Prostate gland (tissue), 2 donors: Measurements from ENCODE around the gene PLGRKT.
"Not testable (repeated sequence)": the region's sequence is repeated elsewhere in the genome, so short reads cannot be mapped to it uniquely, and the experiment has no call there.

ENCODE experiments used
- CTCF ChIP-seq, 4 experiments: fragments of 200-600 bp in 2 of 4; fragments of 450-650 bp in 2 of 4; sonication (generic) in 2 of 4; IDR thresholded peaks; 1 replicate in 3 of 4; 2 replicates in 1 of 4; pipeline ENCODE4 v1.5.1; 2016 to 2019; ENCODE audit warnings: antibody characterized with exemption in 4 of 4, mild to moderate bottlenecking in 2 of 4, moderate library complexity in 2 of 4
- POLR2A ChIP-seq: fragments of 450-650 bp; IDR thresholded peaks from one replicate; pipeline ENCODE4 v1.6.1; 2016; ENCODE audit warnings: antibody characterized with exemption, mild to moderate bottlenecking

- TF ChIP-seq POLR2A; CTCF (IDR thresholded peaks at IDR 0.05): not testable (repeated sequence)
Measured at GRCh38 chr9:5331276-5331675, 106.4 kb downstream of the PLGRKT start.
